A673 (cell line): ENCODE results near the gene REV3L.

Experiments used
- CTCF ChIP-seq: fragments of 300-800, 200-600 bp; sonication (generic); conservative IDR thresholded peaks from 2 replicates; pipeline ENCODE4 v1.5.1; 2017; ENCODE audit warnings: low read depth, mild to moderate bottlenecking, antibody characterized with exemption, low read length, moderate library complexity, mixed read lengths
- EZH2 ChIP-seq: fragments of 200-600 bp; sonication (generic); IDR thresholded peaks from 2 replicates; pipeline ENCODE4 v1.6.1; 2017; ENCODE audit warnings: borderline replicate concordance, low read depth, mild to moderate bottlenecking, mixed read lengths, antibody characterized with exemption, low read length; ENCODE audit not compliant: poor library complexity, severe bottlenecking

- TF ChIP-seq CTCF: no peak
- TF ChIP-seq EZH2: no peak
These were observed 125.3 kb downstream of the REV3L start for GRCh38 chr6:111357705-111358104.
